HG03565 (cell line): ENCODE results near the gene PGC.

Experiments used
- ATAC-seq: cut with Tn5 transposase; IDR thresholded peaks from one replicate; pipeline ENCODE4 v1.9.1; 2021; ENCODE audit warnings: mild to moderate bottlenecking, moderate library complexity; ENCODE audit not compliant: unreplicated experiment

Gene PGC

GRCh38 chr6:41748542-41748941 lies 1.3 kb upstream of the PGC start:
- no peak for ATAC-seq

GRCh38 chr6:41748102-41748477 lies 893 bp upstream of the PGC start:
- no peak for ATAC-seq

- no peak for ATAC-seq
These were observed 1.1 kb downstream of the PGC start for GRCh38 chr6:41746107-41746506.

- no peak for ATAC-seq
These were observed 2.9 kb downstream of the PGC start for GRCh38 chr6:41744236-41744787.

- no peak for ATAC-seq
These were observed 3.6 kb downstream of the PGC start for GRCh38 chr6:41743406-41744235.

GRCh38 chr6:41741625-41742490 lies 5.3 kb downstream of the PGC start:
- ATAC-seq, result no peak

GRCh38 chr6:41740366-41741162 lies 6.6 kb downstream of the PGC start:
- no peak for ATAC-seq

- no peak for ATAC-seq
These were observed 8.2 kb downstream of the PGC start for GRCh38 chr6:41739041-41739440.

- no peak for ATAC-seq
These were observed 9.5 kb downstream of the PGC start for GRCh38 chr6:41737591-41738130.

- ATAC-seq, result no peak
These were observed 10.2 kb downstream of the PGC start for GRCh38 chr6:41736800-41737555.

- ATAC-seq, result no peak
These were observed 10.9 kb downstream of the PGC start for GRCh38 chr6:41736186-41736733.

- peak; percentile 58 for ATAC-seq
These were observed 11.6 kb downstream of the PGC start, which contains the start of gene TFEB for GRCh38 chr6:41735427-41736185. Gene TFEB (minus strand): TSS chr6:41735608. CDS start chr6:41691213, 44,395 bp downstream.

GRCh38 chr6:41734666-41735426 lies 12.4 kb downstream of the PGC start:
- no peak for ATAC-seq

- ATAC-seq, result peak; percentile 28
These were observed 13.2 kb downstream of the PGC start for GRCh38 chr6:41733707-41734665.

GRCh38 chr6:41733360-41733706 lies 13.9 kb downstream of the PGC start:
- ATAC-seq, result no peak

- ATAC-seq, result no peak
These were observed 14.4 kb downstream of the PGC start for GRCh38 chr6:41732591-41733359.
